ENCODE measurements around the gene HBQ1.
A peak's percentile ranks its signal among the peaks of the same experiment; 100 is the strongest.
"Not testable (repeated sequence)": the region's sequence is repeated elsewhere in the genome, so short reads cannot be mapped to it uniquely, and the experiment has no call there.

Gene HBQ1

GRCh38 chr16:175011-175949 is 5.0 kb upstream of the HBQ1 start:
- FAIRE-seq (no peak), DNase-seq (ENCODE audit: insufficient read length, low spot score) (no peak)

- not testable (repeated sequence) for FAIRE-seq
Measured at GRCh38 chr16:176006-176405, 4.3 kb upstream of the HBQ1 start.

GRCh38 chr16:176477-177382 is 3.5 kb upstream of the HBQ1 start, which contains the start of gene HBA1:
Gene HBA1, plus strand, starts transcription at chr16:176680. Its CDS starts 37 bp downstream, at chr16:176717.
- not testable (repeated sequence) for DNase-seq (ENCODE audit: insufficient read length, low spot score); FAIRE-seq

More at GRCh38 chr16:176006-176405, 4.3 kb upstream of the HBQ1 start:
- not testable (repeated sequence) for DNase-seq (ENCODE audit: insufficient read length, low spot score)

- no peak for DNase-seq (ENCODE audit: insufficient read length, low spot score)
- FAIRE-seq: no peak
Measured at GRCh38 chr16:177394-177822, 2.9 kb upstream of the HBQ1 start.

- FAIRE-seq (no peak), DNase-seq (ENCODE audit: insufficient read length, low spot score) (no peak)
Measured at GRCh38 chr16:177981-178667, 2.1 kb upstream of the HBQ1 start.

- DNase-seq (ENCODE audit: insufficient read length, low spot score) (no peak), FAIRE-seq (no peak)
Measured at GRCh38 chr16:178668-179015, 1.6 kb upstream of the HBQ1 start.

GRCh38 chr16:179211-180092 is 807 bp upstream of the HBQ1 start:
- FAIRE-seq: no peak
- DNase-seq (ENCODE audit: insufficient read length, low spot score): no peak

GRCh38 chr16:180681-181564 is 664 bp downstream of the HBQ1 start:
- FAIRE-seq: no peak

GRCh38 chr16:181565-182021 is 1.3 kb downstream of the HBQ1 start:
- FAIRE-seq: no peak
- DNase-seq (ENCODE audit: insufficient read length, low spot score): peak; percentile 96

More at GRCh38 chr16:180681-181564, 664 bp downstream of the HBQ1 start:
- DNase-seq (ENCODE audit: insufficient read length, low spot score): no peak

GRCh38 chr16:183005-183404 is 2.7 kb downstream of the HBQ1 start:
- no peak for DNase-seq (ENCODE audit: insufficient read length, low spot score)
- FAIRE-seq: no peak

- DNase-seq (ENCODE audit: insufficient read length, low spot score): no peak
- FAIRE-seq: no peak
Measured at GRCh38 chr16:185213-185612, 5.0 kb downstream of the HBQ1 start.

GRCh38 chr16:185691-186090 is 5.4 kb downstream of the HBQ1 start:
- FAIRE-seq (no peak), DNase-seq (ENCODE audit: insufficient read length, low spot score) (no peak)

GRCh38 chr16:187330-187729 is 7.1 kb downstream of the HBQ1 start:
- DNase-seq (ENCODE audit: insufficient read length, low spot score): no peak
- FAIRE-seq: no peak

GRCh38 chr16:188674-189073 is 8.4 kb downstream of the HBQ1 start:
- FAIRE-seq (no peak), DNase-seq (ENCODE audit: insufficient read length, low spot score) (no peak)

- DNase-seq (ENCODE audit: insufficient read length, low spot score) (no peak), FAIRE-seq (no peak)
Measured at GRCh38 chr16:189604-190186, 9.4 kb downstream of the HBQ1 start.

- no peak for FAIRE-seq
Measured at GRCh38 chr16:191831-192230, 11.6 kb downstream of the HBQ1 start.

GRCh38 chr16:192686-193085 is 12.4 kb downstream of the HBQ1 start:
- no peak for FAIRE-seq

More at GRCh38 chr16:191831-192230, 11.6 kb downstream of the HBQ1 start:
- DNase-seq (ENCODE audit: insufficient read length, low spot score): no peak

GRCh38 chr16:193441-193840 is 13.2 kb downstream of the HBQ1 start:
- no peak for DNase-seq (ENCODE audit: insufficient read length, low spot score)
- FAIRE-seq: no peak

More at GRCh38 chr16:192686-193085, 12.4 kb downstream of the HBQ1 start:
- DNase-seq (ENCODE audit: insufficient read length, low spot score): no peak
